Measurements from ENCODE around the gene EEIG1.

The EEIG1 gene

GRCh38 chr9:127991017-127991756 is 10.4 kb upstream of the EEIG1 start:
- Mint-ChIP-seq H3K27ac (ENCODE audit: low read depth) (peak overlapping the region; percentile 26), H3K36me3 (ENCODE audit: insufficient read depth) (no peaks in the 10 kb centered on the region), H3K4me3 (no peak overlapping the region), H3K27me3 (no peaks in the 10 kb centered on the region), H3K9me3 (no peaks in the 10 kb centered on the region), H3K4me1 (peaks cover 6% of the 10 kb centered on the region)
- ATAC-seq (replicated peaks; ENCODE audit: extremely low read depth, poor library complexity, severe bottlenecking), result peak; percentile 36
- no peak for DNase-seq (ENCODE audit: low spot score in 2 of 2)

GRCh38 chr9:127990554-127990953 is 9.8 kb upstream of the EEIG1 start:
- H3K4me1 Mint-ChIP-seq, result peaks cover 6% of the 10 kb centered on the region
- ATAC-seq (replicated peaks; ENCODE audit: extremely low read depth, poor library complexity, severe bottlenecking), result no peak

GRCh38 chr9:127989094-127989493 is 8.3 kb upstream of the EEIG1 start:
- Mint-ChIP-seq H3K4me3 (no peak overlapping the region), H3K36me3 (ENCODE audit: insufficient read depth) (no peaks in the 10 kb centered on the region), H3K9me3 (no peaks in the 10 kb centered on the region), H3K4me1 (peaks cover 6% of the 10 kb centered on the region), H3K27me3 (no peaks in the 10 kb centered on the region), H3K27ac (ENCODE audit: low read depth) (no peak overlapping the region)
- DNase-seq (ENCODE audit: low spot score in 2 of 2) (no peak), ATAC-seq (replicated peaks; ENCODE audit: extremely low read depth, poor library complexity, severe bottlenecking) (no peak)

More at GRCh38 chr9:127990554-127990953, 9.8 kb upstream of the EEIG1 start:
- Mint-ChIP-seq H3K9me3 (no peaks in the 10 kb centered on the region), H3K36me3 (ENCODE audit: insufficient read depth) (no peaks in the 10 kb centered on the region), H3K27ac (ENCODE audit: low read depth) (no peak overlapping the region), H3K27me3 (no peaks in the 10 kb centered on the region), H3K4me3 (no peak overlapping the region)
- no peak for DNase-seq (ENCODE audit: low spot score in 2 of 2)

GRCh38 chr9:127987103-127987614 is 6.4 kb upstream of the EEIG1 start:
- Mint-ChIP-seq H3K4me1 (peaks cover 12% of the 10 kb centered on the region), H3K36me3 (ENCODE audit: insufficient read depth) (no peaks in the 10 kb centered on the region), H3K9me3 (no peaks in the 10 kb centered on the region), H3K27ac (ENCODE audit: low read depth) (no peak overlapping the region), H3K27me3 (no peaks in the 10 kb centered on the region), H3K4me3 (no peak overlapping the region)
- DNase-seq (ENCODE audit: low spot score in 2 of 2), result no peak
- ATAC-seq (replicated peaks; ENCODE audit: extremely low read depth, poor library complexity, severe bottlenecking), result no peak

GRCh38 chr9:127985011-127985410 is 4.2 kb upstream of the EEIG1 start:
- H3K27me3 Mint-ChIP-seq, result no peaks in the 10 kb centered on the region
- H3K27ac Mint-ChIP-seq (ENCODE audit: low read depth), result peak overlapping the region; percentile 53
- DNase-seq (ENCODE audit: low spot score in 2 of 2), result no peak
- H3K4me3 Mint-ChIP-seq, result no peak overlapping the region
- no peaks in the 10 kb centered on the region for H3K9me3 Mint-ChIP-seq
- peaks cover 9% of the 10 kb centered on the region for H3K36me3 Mint-ChIP-seq (ENCODE audit: insufficient read depth)
- ATAC-seq (replicated peaks; ENCODE audit: extremely low read depth, poor library complexity, severe bottlenecking), result no peak
- peaks cover 16% of the 10 kb centered on the region for H3K4me1 Mint-ChIP-seq

GRCh38 chr9:127983847-127984289 is 3.1 kb upstream of the EEIG1 start:
- Mint-ChIP-seq H3K27me3 (no peaks in the 10 kb centered on the region), H3K36me3 (ENCODE audit: insufficient read depth) (peaks cover 19% of the 10 kb centered on the region), H3K4me3 (no peak overlapping the region), H3K9me3 (no peaks in the 10 kb centered on the region), H3K4me1 (peaks cover 20% of the 10 kb centered on the region), H3K27ac (ENCODE audit: low read depth) (peak overlapping the region; percentile 75)
- ATAC-seq (replicated peaks; ENCODE audit: extremely low read depth, poor library complexity, severe bottlenecking), result no peak
- DNase-seq (ENCODE audit: low spot score in 2 of 2), result no peak

- Mint-ChIP-seq H3K4me1 (peaks cover 23% of the 10 kb centered on the region), H3K27ac (ENCODE audit: low read depth) (no peak overlapping the region), H3K27me3 (no peaks in the 10 kb centered on the region), H3K9me3 (no peaks in the 10 kb centered on the region), H3K36me3 (ENCODE audit: insufficient read depth) (peaks cover 20% of the 10 kb centered on the region), H3K4me3 (no peak overlapping the region)
- DNase-seq (ENCODE audit: low spot score in 2 of 2) (no peak), ATAC-seq (replicated peaks; ENCODE audit: extremely low read depth, poor library complexity, severe bottlenecking) (no peak)
Observed at GRCh38 chr9:127982912-127983311, 2.1 kb upstream of the EEIG1 start.

GRCh38 chr9:127981559-127982121 is 851 bp upstream of the EEIG1 start:
- Mint-ChIP-seq H3K4me3 (peak overlapping the region; percentile 79), H3K4me1 (peaks cover 34% of the 10 kb centered on the region), H3K36me3 (ENCODE audit: insufficient read depth) (peaks cover 22% of the 10 kb centered on the region), H3K9me3 (no peaks in the 10 kb centered on the region), H3K27me3 (no peaks in the 10 kb centered on the region), H3K27ac (ENCODE audit: low read depth) (peak overlapping the region; percentile 67)
- no peak for DNase-seq (ENCODE audit: low spot score in 2 of 2)
- no peak for ATAC-seq (replicated peaks; ENCODE audit: extremely low read depth, poor library complexity, severe bottlenecking)

GRCh38 chr9:127980060-127980705 is 606 bp downstream of the EEIG1 start:
- peaks cover 49% of the 10 kb centered on the region for H3K4me1 Mint-ChIP-seq
- H3K27me3 Mint-ChIP-seq, result no peaks in the 10 kb centered on the region
- peak overlapping the region; percentile 94 for H3K27ac Mint-ChIP-seq (ENCODE audit: low read depth)
- H3K9me3 Mint-ChIP-seq, result no peaks in the 10 kb centered on the region
- peak overlapping the region; percentile 94 for H3K4me3 Mint-ChIP-seq
- DNase-seq (ENCODE audit: low spot score in 2 of 2), result no peak
- H3K36me3 Mint-ChIP-seq (ENCODE audit: insufficient read depth), result peaks cover 31% of the 10 kb centered on the region
- ATAC-seq (replicated peaks; ENCODE audit: extremely low read depth, poor library complexity, severe bottlenecking), result peak; percentile 26

GRCh38 chr9:127979333-127980059 is 1.3 kb downstream of the EEIG1 start:
- no peak for DNase-seq (ENCODE audit: low spot score in 2 of 2)
- ATAC-seq (replicated peaks; ENCODE audit: extremely low read depth, poor library complexity, severe bottlenecking), result no peak
- Mint-ChIP-seq H3K4me1 (peaks cover 56% of the 10 kb centered on the region), H3K9me3 (no peaks in the 10 kb centered on the region), H3K27ac (ENCODE audit: low read depth) (peak overlapping the region; percentile 94), H3K27me3 (no peaks in the 10 kb centered on the region), H3K36me3 (ENCODE audit: insufficient read depth) (peaks cover 31% of the 10 kb centered on the region), H3K4me3 (peak overlapping the region; percentile 94)

GRCh38 chr9:127979015-127979332 is 1.8 kb downstream of the EEIG1 start:
- Mint-ChIP-seq H3K4me3 (peak overlapping the region; percentile 94), H3K27me3 (no peaks in the 10 kb centered on the region), H3K9me3 (no peaks in the 10 kb centered on the region), H3K4me1 (peaks cover 61% of the 10 kb centered on the region), H3K27ac (ENCODE audit: low read depth) (peak overlapping the region; percentile 94), H3K36me3 (ENCODE audit: insufficient read depth) (peaks cover 33% of the 10 kb centered on the region)
- no peak for DNase-seq (ENCODE audit: low spot score in 2 of 2)
- no peak for ATAC-seq (replicated peaks; ENCODE audit: extremely low read depth, poor library complexity, severe bottlenecking)

GRCh38 chr9:127977884-127978647 is 2.7 kb downstream of the EEIG1 start:
- H3K36me3 Mint-ChIP-seq (ENCODE audit: insufficient read depth), result peaks cover 33% of the 10 kb centered on the region
- H3K27ac Mint-ChIP-seq (ENCODE audit: low read depth), result peak overlapping the region; percentile 94
- H3K9me3 Mint-ChIP-seq, result no peaks in the 10 kb centered on the region
- peaks cover 58% of the 10 kb centered on the region for H3K4me1 Mint-ChIP-seq
- peak overlapping the region; percentile 94 for H3K4me3 Mint-ChIP-seq
- ATAC-seq (replicated peaks; ENCODE audit: extremely low read depth, poor library complexity, severe bottlenecking) (no peak), DNase-seq (ENCODE audit: low spot score in 2 of 2) (no peak)
- H3K27me3 Mint-ChIP-seq, result no peaks in the 10 kb centered on the region

Data from central memory CD8-positive, alpha-beta T cell (primary cell).